Suprapubic skin (tissue), 4 donors: ENCODE data around the gene CKB. TPM values are rescaled to one million over a fixed set of nuclear protein-coding genes. Genes with fewer than 3 reads are reported as not detected.
"Not testable (repeated sequence)": the region's sequence is repeated elsewhere in the genome, so short reads cannot be mapped to it uniquely, and the experiment has no call there.

Experiments
- DNase-seq, 2 donors: peaks; one replicate each; pipeline ENCODE4 v3.0.0-alpha.2; 2019; ENCODE audit warnings: low spot score in 2 of 2
- H3K27ac ChIP-seq: fragments of 200-600 bp; sonication (generic); one replicate; pipeline ENCODE4 v1.5.1; 2019
- H3K27me3 ChIP-seq: fragments of 200-600 bp; sonication (generic); one replicate; pipeline ENCODE4 v1.5.1; 2019
- H3K36me3 ChIP-seq: fragments of 200-600 bp; sonication (generic); one replicate; pipeline ENCODE4 v1.5.1; 2019
- H3K4me1 ChIP-seq: fragments of 200-600 bp; sonication (generic); one replicate; pipeline ENCODE4 v1.5.1; 2019
- H3K4me3 ChIP-seq: fragments of 200-600 bp; sonication (generic); one replicate; pipeline ENCODE4 v1.5.1; 2019; ENCODE audit warnings: mild to moderate bottlenecking
- H3K9me3 ChIP-seq: fragments of 200-600 bp; sonication (generic); one replicate; pipeline ENCODE4 v1.5.1; 2019
- EP300 ChIP-seq: sonication (generic); formaldehyde crosslinking; IDR thresholded peaks from one replicate; pipeline ENCODE4 v1.6.1; 2017; ENCODE audit warnings: antibody characterized with exemption
- POLR2A ChIP-seq, 2 donors: fragments of 450-650 bp; IDR thresholded peaks; one replicate each; pipeline ENCODE4 v1.6.1; 2017; ENCODE audit warnings: antibody characterized with exemption in 2 of 2, mild to moderate bottlenecking in 2 of 2, moderate library complexity in 2 of 2
- POLR2AphosphoS5 ChIP-seq, 3 donors: sonication (generic); formaldehyde crosslinking; IDR thresholded peaks; one replicate each; pipeline ENCODE4 v1.6.1; 2017; ENCODE audit warnings: antibody characterized with exemption in 3 of 3
- WGBS: methylation state at CpG from one replicate; pipeline ENCODE4 v1.1.5; 2018; 5-methylcytosine and 5-hydroxymethylcytosine counted together
- total RNA-seq, 4 donors: library from RNA; depleted of rRNA; stranded (reverse); fragments of >200 nt; gene quantifications; one replicate each; pipeline ENCODE4 v1.1.0, GENCODE V29; 2016
- TF ChIP-seq, protein P1 (sequence below), 2 donors: fragments of 200-600 bp in 1 of 2; fragments of 450-650 bp in 1 of 2; sonication (generic) in 1 of 2; IDR thresholded peaks; one replicate each; pipeline ENCODE4 v1.5.1; 2016 to 2019; ENCODE audit warnings: antibody characterized with exemption in 2 of 2, mild to moderate bottlenecking in 1 of 2, moderate library complexity in 1 of 2

CKB gene
- total RNA-seq, 4 donors from 2014 or later: 107 to 172 (median 128) TPM

DNA sequence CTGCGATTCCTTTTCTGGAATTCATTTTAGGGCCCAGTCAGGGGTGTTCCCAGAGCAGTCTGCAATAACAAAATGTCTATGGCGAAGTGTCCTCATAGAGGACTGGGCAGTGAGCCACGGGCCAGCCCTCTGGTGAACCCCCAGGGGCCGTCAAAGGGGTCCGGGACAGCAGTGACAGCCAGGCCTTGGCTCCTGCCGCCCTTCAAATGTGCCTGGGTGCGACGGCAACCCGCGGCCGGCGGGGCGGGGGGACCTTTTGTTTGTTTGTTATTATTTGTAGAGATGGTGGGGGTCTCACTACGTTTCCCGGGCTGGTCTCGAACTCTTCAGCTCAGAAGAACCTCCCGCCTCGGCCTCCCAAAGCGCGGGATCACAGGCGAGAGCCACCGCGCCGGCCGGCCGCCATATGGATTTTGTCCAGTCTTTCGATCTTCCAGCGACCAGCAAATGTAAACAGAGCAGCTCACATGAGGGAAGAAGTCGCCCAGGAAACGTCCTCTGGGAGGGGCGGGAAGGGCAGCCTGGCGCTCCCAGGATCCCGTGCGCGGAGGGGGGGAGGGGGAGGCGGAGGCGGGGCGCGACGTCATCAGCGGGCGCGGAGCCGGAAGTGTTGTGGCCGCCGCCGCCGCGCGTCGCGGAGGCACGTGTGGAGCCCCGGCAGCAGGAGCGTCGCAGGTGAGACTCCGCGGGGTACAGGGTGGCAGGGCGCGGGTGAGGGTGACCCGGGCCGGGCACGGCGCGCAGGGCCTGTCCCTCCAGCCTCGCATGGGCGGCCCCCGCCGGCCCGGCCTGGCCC lies 6.2 kb upstream of the CKB start, which contains the start of gene TRMT61A:
Gene TRMT61A, plus strand, starts transcription at position 610 of the 796 bp plus-strand sequence. CDS start 783 bp downstream, outside the sequence.
- Histone ChIP-seq H3K9me3 (no peaks in the 10 kb centered on the region), H3K36me3 (peaks cover 21% of the 10 kb centered on the region), H3K4me3 (peak within 1 kb of the TSS; percentile 75), H3K27me3 (no peaks in the 10 kb centered on the region), H3K27ac (peak within 1 kb of the TSS; percentile 92), H3K4me1 (peaks cover 49% of the 10 kb centered on the region)
- no peak for TF ChIP-seq POLR2A (IDR thresholded peaks at IDR 0.05)
- peak; percentile 40 for TF ChIP-seq EP300
- DNase-seq: peak; percentile 93 to 94
- WGBS: 11% methylated on average over 4 of the region's 70 CpGs

DNA sequence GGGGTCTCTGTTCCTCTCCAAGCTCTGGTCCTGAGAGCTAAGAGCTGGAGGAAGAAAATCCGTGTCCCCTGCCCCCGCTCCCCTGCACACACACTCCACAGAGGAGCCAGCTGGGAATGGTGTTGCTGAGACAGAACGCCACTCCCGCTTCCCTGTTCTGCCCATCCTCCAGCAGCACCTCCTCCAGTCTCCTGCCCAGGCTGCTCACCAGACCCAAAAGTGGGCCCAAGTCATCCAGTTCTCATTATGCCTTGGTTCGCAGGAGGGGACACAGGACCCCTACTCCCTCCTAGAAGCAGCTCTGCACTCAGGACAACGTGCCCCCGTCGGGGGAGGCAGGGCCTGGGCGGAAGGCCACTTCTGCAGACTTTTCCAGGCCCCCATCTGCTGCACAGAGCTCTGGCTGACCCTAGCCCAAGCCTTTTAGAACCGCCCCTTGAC lies 5.5 kb upstream of the CKB start:
- DNase-seq: peak in 1 of 2 donors; percentile 66
- H3K9me3 ChIP-seq: no peaks in the 10 kb centered on the region
- peaks cover 53% of the 10 kb centered on the region for H3K4me1 ChIP-seq
- peak overlapping the region; percentile 92 for H3K27ac ChIP-seq
- no peaks in the 10 kb centered on the region for H3K27me3 ChIP-seq
- peak overlapping the region; percentile 75 for H3K4me3 ChIP-seq
- 36% methylated on average over 6 of the region's 10 CpGs for WGBS
- H3K36me3 ChIP-seq: peaks cover 15% of the 10 kb centered on the region
- TF ChIP-seq, protein P1, sequence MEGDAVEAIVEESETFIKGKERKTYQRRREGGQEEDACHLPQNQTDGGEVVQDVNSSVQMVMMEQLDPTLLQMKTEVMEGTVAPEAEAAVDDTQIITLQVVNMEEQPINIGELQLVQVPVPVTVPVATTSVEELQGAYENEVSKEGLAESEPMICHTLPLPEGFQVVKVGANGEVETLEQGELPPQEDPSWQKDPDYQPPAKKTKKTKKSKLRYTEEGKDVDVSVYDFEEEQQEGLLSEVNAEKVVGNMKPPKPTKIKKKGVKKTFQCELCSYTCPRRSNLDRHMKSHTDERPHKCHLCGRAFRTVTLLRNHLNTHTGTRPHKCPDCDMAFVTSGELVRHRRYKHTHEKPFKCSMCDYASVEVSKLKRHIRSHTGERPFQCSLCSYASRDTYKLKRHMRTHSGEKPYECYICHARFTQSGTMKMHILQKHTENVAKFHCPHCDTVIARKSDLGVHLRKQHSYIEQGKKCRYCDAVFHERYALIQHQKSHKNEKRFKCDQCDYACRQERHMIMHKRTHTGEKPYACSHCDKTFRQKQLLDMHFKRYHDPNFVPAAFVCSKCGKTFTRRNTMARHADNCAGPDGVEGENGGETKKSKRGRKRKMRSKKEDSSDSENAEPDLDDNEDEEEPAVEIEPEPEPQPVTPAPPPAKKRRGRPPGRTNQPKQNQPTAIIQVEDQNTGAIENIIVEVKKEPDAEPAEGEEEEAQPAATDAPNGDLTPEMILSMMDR (IDR thresholded peaks at IDR 0.05): no peak
- TF ChIP-seq POLR2A (IDR thresholded peaks at IDR 0.05) (no peak), POLR2AphosphoS5 (IDR thresholded peaks at IDR 0.05) (no peak), EP300 (no peak)

DNA sequence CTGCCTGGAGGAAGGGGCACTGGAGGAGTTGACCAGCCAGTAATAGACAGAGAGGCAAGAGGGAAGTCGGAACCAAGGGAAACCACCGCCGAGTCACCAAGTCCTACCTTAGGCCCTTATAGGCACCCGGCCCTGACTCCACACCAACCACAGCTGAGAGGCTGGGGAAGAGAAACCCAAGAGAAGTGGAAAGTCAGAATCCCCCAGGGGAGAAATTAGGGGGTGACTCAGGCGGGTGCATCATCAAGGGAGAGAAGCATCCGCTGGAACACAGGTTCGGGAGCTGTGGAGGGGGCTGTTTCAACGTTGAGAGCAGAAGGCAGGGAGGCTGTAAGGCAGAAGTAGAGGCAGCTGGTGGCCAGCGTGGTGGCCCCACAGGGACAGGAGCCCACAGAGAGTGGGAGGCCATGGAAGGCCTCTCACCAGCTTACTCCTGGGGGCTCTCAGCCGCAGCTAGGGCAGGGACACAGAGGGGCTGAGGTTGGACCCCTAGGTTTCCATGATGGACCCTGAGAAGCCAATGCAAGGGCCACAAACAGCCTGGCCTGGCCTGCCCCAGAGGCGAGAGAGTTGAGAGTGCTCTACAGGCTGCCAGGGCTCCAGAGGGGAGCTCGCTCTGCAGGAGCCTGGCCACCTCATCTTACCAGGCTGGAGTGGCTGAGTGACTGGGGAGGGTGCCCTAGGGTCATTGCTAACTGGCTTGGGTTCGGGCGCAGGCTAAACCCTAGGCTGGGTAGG lies 4.9 kb upstream of the CKB start:
- Histone ChIP-seq H3K4me3 (peak overlapping the region; percentile 75), H3K9me3 (no peaks in the 10 kb centered on the region), H3K27me3 (no peaks in the 10 kb centered on the region), H3K4me1 (peaks cover 59% of the 10 kb centered on the region), H3K36me3 (peaks cover 9% of the 10 kb centered on the region), H3K27ac (peak overlapping the region; percentile 92)
- 76% methylated on average over 14 of the region's 14 CpGs for WGBS
- TF ChIP-seq, protein P1 (IDR thresholded peaks at IDR 0.05): no peak
- TF ChIP-seq POLR2AphosphoS5 (IDR thresholded peaks at IDR 0.05): no peak
- no peak for TF ChIP-seq EP300
- TF ChIP-seq POLR2A (IDR thresholded peaks at IDR 0.05): no peak
- peak in 1 of 2 donors; percentile 68 for DNase-seq

DNA sequence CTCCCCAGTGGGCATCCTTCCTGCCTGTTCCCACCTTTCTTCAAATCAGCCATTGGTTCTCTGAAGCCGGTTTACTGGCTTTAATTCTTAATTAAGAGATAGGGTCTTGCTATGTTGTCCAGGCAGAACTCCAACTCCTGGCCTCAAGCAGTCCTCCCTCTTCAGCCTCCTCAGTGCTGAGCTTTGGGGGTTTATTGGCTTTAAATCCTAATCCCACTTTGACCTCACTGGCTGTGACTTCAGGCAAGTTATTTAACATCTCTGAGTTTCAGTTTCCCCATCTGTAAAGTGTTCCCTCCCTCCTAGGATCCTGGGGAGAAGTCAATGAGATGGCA lies 4.3 kb upstream of the CKB start:
- Histone ChIP-seq H3K4me3 (no peak overlapping the region), H3K27me3 (peaks cover 3% of the 10 kb centered on the region), H3K9me3 (no peaks in the 10 kb centered on the region), H3K36me3 (peaks cover 2% of the 10 kb centered on the region), H3K27ac (no peak overlapping the region), H3K4me1 (peaks cover 66% of the 10 kb centered on the region)
- DNase-seq: no peak
- TF ChIP-seq POLR2A (IDR thresholded peaks at IDR 0.05): no peak
- WGBS: 69% methylated on average over 1 of the region's 1 CpG

DNA sequence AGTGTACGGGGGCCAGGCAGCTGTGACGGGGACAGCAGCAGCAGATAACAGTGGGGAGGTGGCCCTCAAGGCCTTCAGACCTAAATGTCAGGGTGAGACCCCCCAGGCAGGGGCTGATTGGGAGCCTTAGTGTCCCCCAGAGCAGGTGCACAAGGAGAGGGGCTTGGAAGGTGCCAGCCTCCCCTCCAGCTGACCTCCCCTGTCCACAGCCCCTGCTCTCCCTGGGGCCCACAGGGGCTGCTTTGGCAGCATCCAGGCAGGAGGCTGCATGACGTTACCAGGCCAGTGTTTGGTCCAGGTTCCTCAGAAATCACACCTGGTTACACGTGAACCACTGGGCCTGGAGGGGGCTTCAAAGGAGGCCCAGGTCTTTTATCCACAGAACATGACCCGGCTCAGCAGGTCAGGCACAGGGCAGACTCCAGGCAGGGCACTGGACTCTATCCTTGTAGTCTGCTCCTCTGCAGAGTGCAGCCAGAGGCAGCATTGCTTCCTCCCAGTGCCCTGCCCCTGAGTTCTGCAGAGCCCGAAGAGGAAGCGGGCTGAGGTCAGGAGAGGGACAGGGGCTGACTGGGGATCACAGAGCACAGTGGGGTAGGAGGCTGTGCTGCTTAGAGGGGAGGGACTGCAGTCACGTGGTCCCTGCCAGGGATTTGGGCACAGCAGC lies 3.8 kb upstream of the CKB start:
- no peak for DNase-seq
- H3K4me1 ChIP-seq: peaks cover 67% of the 10 kb centered on the region
- no peaks in the 10 kb centered on the region for H3K36me3 ChIP-seq
- H3K27ac ChIP-seq: no peak overlapping the region
- 78% methylated on average over 8 of the region's 8 CpGs for WGBS
- no peak overlapping the region for H3K4me3 ChIP-seq
- TF ChIP-seq, protein P1 (IDR thresholded peaks at IDR 0.05): no peak
- no peak for TF ChIP-seq POLR2A (IDR thresholded peaks at IDR 0.05)
- TF ChIP-seq POLR2AphosphoS5 (IDR thresholded peaks at IDR 0.05): no peak
- TF ChIP-seq EP300: no peak
- H3K27me3 ChIP-seq: peaks cover 6% of the 10 kb centered on the region
- no peaks in the 10 kb centered on the region for H3K9me3 ChIP-seq

DNA sequence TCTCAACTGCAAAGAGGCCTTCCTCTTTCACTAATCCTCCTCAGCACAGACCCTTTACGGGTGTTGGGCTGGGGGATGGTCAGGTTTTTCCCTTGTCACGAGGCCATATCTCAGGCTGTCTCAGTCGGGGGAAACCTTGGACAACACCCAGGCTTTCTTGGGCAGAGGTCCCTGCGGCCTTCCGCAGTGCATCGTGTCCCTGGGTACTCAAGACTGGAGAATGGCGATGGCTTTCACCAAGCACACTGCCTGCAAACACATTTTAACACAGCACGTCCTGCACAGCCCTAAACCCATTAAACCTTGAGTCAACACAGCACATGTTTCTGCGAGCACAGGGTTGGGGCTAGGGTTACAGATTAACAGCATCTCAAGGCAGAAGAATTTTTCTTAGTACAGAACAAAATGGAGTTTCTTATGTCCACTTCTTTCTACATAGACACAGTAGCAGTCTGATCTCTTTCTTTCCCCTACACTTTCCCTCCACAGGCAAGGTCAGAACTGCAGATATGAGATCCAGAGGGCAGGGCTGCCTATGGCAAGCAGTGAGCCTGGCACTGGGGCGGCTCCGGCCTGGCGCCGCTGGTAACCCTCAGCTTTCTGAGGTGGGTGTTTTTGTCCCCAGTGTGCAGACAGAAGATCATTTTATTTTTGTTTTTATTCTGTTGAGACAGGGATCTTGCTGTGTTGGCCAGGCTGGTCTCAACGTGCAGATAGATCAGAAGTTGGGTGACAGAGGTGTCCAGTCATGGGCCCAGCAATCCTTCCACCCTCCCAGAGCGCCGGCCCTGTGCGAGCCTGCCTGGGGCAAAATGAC lies 3.0 kb upstream of the CKB start:
- WGBS: 80% methylated on average over 16 of the region's 17 CpGs

More for the DNA sequence above, 3.0 kb upstream of the CKB start:
- not testable (repeated sequence) for H3K27me3 ChIP-seq, H3K27ac ChIP-seq, H3K9me3 ChIP-seq, H3K4me3 ChIP-seq, H3K36me3 ChIP-seq, DNase-seq
- peaks cover 67% of the 10 kb centered on the region for H3K4me1 ChIP-seq
